ENCODE measurements around the gene PGBD4. TPM values are rescaled to one million over a fixed set of nuclear protein-coding genes. Genes with fewer than 3 reads are reported as not detected.

Gene PGBD4
- total and polyA plus RNA-seq, 2 of the 13 experiments (the other 11 are each of a cell fraction or from before 2014, with no cell fraction given): 1.4 to 1.7 TPM

GRCh38 chr15:34101366-34102174, at the start of gene PGBD4, which contains the start of gene EMC7 (continued):
- no peak for TF ChIP-seq ZNF318 (CRISPR knock-in tag; IDR thresholded peaks at IDR 0.05)
- TF ChIP-seq BORCS8-MEF2B (CRISPR knock-in tag; IDR thresholded peaks at IDR 0.05): no peak; the same call in 1 of the 2 replicates
- peak; percentile 33; the same call in 1 of the 2 replicates for TF ChIP-seq ZNF691 (CRISPR knock-in tag; IDR thresholded peaks at IDR 0.05; ENCODE audit: borderline replicate concordance, low read depth)
- no peak for TF ChIP-seq RORA (CRISPR knock-in tag; IDR thresholded peaks at IDR 0.05)
- no peak for TF ChIP-seq ISX (CRISPR knock-in tag; conservative IDR thresholded peaks at IDR 0.05)
- peak; percentile 65; the same call in 1 of the 2 replicates for TF ChIP-seq ZNF414 (CRISPR knock-in tag; IDR thresholded peaks at IDR 0.05)
- TF ChIP-seq MTERF4 (CRISPR knock-in tag; IDR thresholded peaks at IDR 0.05): peak; percentile 65; the same call in 1 of the 2 replicates
- peak; percentile 88 for TF ChIP-seq ZNF143 (CRISPR knock-in tag; IDR thresholded peaks at IDR 0.05)
- no peak for TF ChIP-seq ZBTB33 (CRISPR knock-in tag; IDR thresholded peaks at IDR 0.05)
- peak; percentile 52; the same call in 1 of the 2 replicates for TF ChIP-seq ERF (CRISPR knock-in tag; IDR thresholded peaks at IDR 0.05)
- no peak for TF ChIP-seq NR0B2 (CRISPR knock-in tag; IDR thresholded peaks at IDR 0.05)
- TF ChIP-seq RBM39 (IDR thresholded peaks at IDR 0.05; ENCODE audit: low read depth, low read length, poor library complexity, severe bottlenecking): no peak
- no peak for TF ChIP-seq TBP (CRISPR knock-in tag; IDR thresholded peaks at IDR 0.05)
- no peak for TF ChIP-seq ZNF333 (CRISPR knock-in tag; IDR thresholded peaks at IDR 0.05; ENCODE audit: borderline replicate concordance)
- no peak for TF ChIP-seq STAG1 (CRISPR knock-in tag; IDR thresholded peaks at IDR 0.05)

All from HepG2 (cell line).